RWPE2 (cell line): ENCODE measurements around the gene PLIN1.

Source experiments
- ATAC-seq: fragments of 200-7000 bp; cut with Tn5 transposase; 3 replicates; pipeline ENCODE4 v1.9.1; 2021; ENCODE audit warnings: low read depth
- DNase-seq: peaks from one replicate; pipeline ENCODE4 v3.0.0-alpha.2; 2020; ENCODE audit warnings: low spot score
- H3K27ac ChIP-seq: fragments of 450-650 bp; 2 replicates; pipeline ENCODE4 v1.5.1; 2017; ENCODE audit warnings: mild to moderate bottlenecking; ENCODE audit not compliant: poor library complexity, severe bottlenecking
- H3K27me3 ChIP-seq: fragments of 250-450 bp; sonication (Bioruptor Pico); 2 replicates; pipeline ENCODE4 v1.5.1; 2021; ENCODE audit warnings: mild to moderate bottlenecking, moderate library complexity; ENCODE audit not compliant: insufficient read depth, poor library complexity, severe bottlenecking
- H3K36me3 ChIP-seq: fragments of 250-450 bp; sonication (Bioruptor Pico); 2 replicates; pipeline ENCODE4 v1.5.1; 2020; ENCODE audit warnings: low read depth, mild to moderate bottlenecking, moderate library complexity
- H3K4me1 ChIP-seq: fragments of 250-450 bp; sonication (Bioruptor Pico); 2 replicates; pipeline ENCODE4 v1.5.1; 2021; ENCODE audit warnings: mild to moderate bottlenecking, moderate library complexity; ENCODE audit not compliant: insufficient read depth, poor library complexity, severe bottlenecking
- H3K4me3 ChIP-seq: fragments of 250-450 bp; sonication (Bioruptor Pico); 2 replicates; pipeline ENCODE4 v1.5.1; 2021; ENCODE audit warnings: mild to moderate bottlenecking, moderate library complexity; ENCODE audit not compliant: severe bottlenecking
- H3K9me3 ChIP-seq: fragments of 250-450 bp; sonication (Bioruptor Pico); 2 replicates; pipeline ENCODE4 v1.5.1; 2021; ENCODE audit warnings: mild to moderate bottlenecking, moderate library complexity; ENCODE audit not compliant: severe bottlenecking
- CTCF ChIP-seq: fragments of 450-650 bp; IDR thresholded peaks from one replicate; pipeline ENCODE4 v1.5.1; 2017; ENCODE audit warnings: mild to moderate bottlenecking, moderate library complexity; ENCODE audit not compliant: poor library complexity, severe bottlenecking

Gene PLIN1

GRCh38 chr15:89649013-89649625, 30.0 kb downstream of the PLIN1 start:
- Histone ChIP-seq H3K27me3 (no peaks in the 10 kb centered on the region), H3K9me3 (no peaks in the 10 kb centered on the region), H3K36me3 (peaks cover 7% of the 10 kb centered on the region; the same call in 1 of the 2 replicates), H3K27ac (no peak overlapping the region), H3K4me1 (no peaks in the 10 kb centered on the region), H3K4me3 (no peak overlapping the region)
- no peak for ATAC-seq
- peak; percentile 72 for DNase-seq
- no peak for TF ChIP-seq CTCF

GRCh38 chr15:89648106-89649012, 30.8 kb downstream of the PLIN1 start:
- TF ChIP-seq CTCF = no peak
- DNase-seq = peak; percentile 72
- peaks cover 9% of the 10 kb centered on the region; the same call in 1 of the 2 replicates for H3K36me3 ChIP-seq

GRCh38 chr15:89647191-89647851, 31.8 kb downstream of the PLIN1 start:
- ATAC-seq (peak; percentile 83), DNase-seq (peak; percentile 87)
- Histone ChIP-seq H3K4me1 (no peaks in the 10 kb centered on the region), H3K27ac (no peak overlapping the region), H3K36me3 (peaks cover 18% of the 10 kb centered on the region; the same call in 1 of the 2 replicates), H3K27me3 (no peaks in the 10 kb centered on the region), H3K9me3 (no peaks in the 10 kb centered on the region), H3K4me3 (no peak overlapping the region)
- TF ChIP-seq CTCF = peak; percentile 98

More at GRCh38 chr15:89648106-89649012, 30.8 kb downstream of the PLIN1 start:
- Histone ChIP-seq H3K4me3 (no peak overlapping the region), H3K27me3 (no peaks in the 10 kb centered on the region), H3K4me1 (no peaks in the 10 kb centered on the region), H3K9me3 (no peaks in the 10 kb centered on the region), H3K27ac (no peak overlapping the region)
- ATAC-seq = no peak

- no peaks in the 10 kb centered on the region for H3K9me3 ChIP-seq
- ATAC-seq (peak; percentile 9; the same call in 2 of the 3 replicates), DNase-seq (peak; percentile 64)
- peaks cover 21% of the 10 kb centered on the region; the same call in 1 of the 2 replicates for H3K36me3 ChIP-seq
- H3K4me3 ChIP-seq = no peak overlapping the region
- TF ChIP-seq CTCF = no peak
- no peaks in the 10 kb centered on the region for H3K4me1 ChIP-seq
- H3K27me3 ChIP-seq = no peaks in the 10 kb centered on the region
- no peak overlapping the region for H3K27ac ChIP-seq
Measured at GRCh38 chr15:89646416-89647141, 32.6 kb downstream of the PLIN1 start.
